H1 (cell line): ENCODE data around the gene P2RY14. TPM values are rescaled to one million over a fixed set of nuclear protein-coding genes. Genes with fewer than 3 reads are reported as not detected.

Experiments used
- EGR1 ChIP-seq: IDR thresholded peaks from 2 replicates; pipeline ENCODE4 v1.6.1; 2011; ENCODE audit warnings: low read depth, low read length, borderline replicate concordance
- NANOG ChIP-seq: IDR thresholded peaks from 2 replicates; pipeline ENCODE4 v1.6.1; 2011; ENCODE audit warnings: low read length, low read depth, mild to moderate bottlenecking, inconsistent platforms; ENCODE audit not compliant: insufficient read depth, poor library complexity, severe bottlenecking
- POLR2AphosphoS5 ChIP-seq: IDR thresholded peaks from 2 replicates; pipeline ENCODE4 v1.6.1; 2011; ENCODE audit warnings: low read depth, low read length
- SP1 ChIP-seq: IDR thresholded peaks from 2 replicates; pipeline ENCODE4 v1.6.1; 2011; ENCODE audit warnings: low read depth, low read length
- SP4 ChIP-seq: IDR thresholded peaks from 2 replicates; pipeline ENCODE4 v1.6.1; 2012; ENCODE audit warnings: low read length, inconsistent platforms
- YY1 ChIP-seq: IDR thresholded peaks from 2 replicates; pipeline ENCODE4 v1.6.1; 2011; ENCODE audit warnings: low read depth, mild to moderate bottlenecking, low read length
- polyA plus RNA-seq, 7 experiments: library from polyadenylated mRNA; depleted of rRNA in 3 of 7; stranded (reverse) in 5 of 7; unstranded in 2 of 7; fragments of >200 nt in 5 of 7; fragments of 200-250 nt in 2 of 7; gene quantifications; 1 replicate in 5 of 7; 2 replicates in 1 of 7; 4 replicates in 1 of 7; pipeline versions ENCODE4 v1.2.1 to v1.2.3, GENCODE V29; 2011 to 2013; ENCODE audit warnings: missing spikeins in 2 of 7, mixed read lengths in 2 of 7
- total RNA-seq: library from RNA; stranded (reverse); fragmentation: NEBNext Ultra II Directional; extraction: Animal tissue kit (Norgen Biotek cat#: 25700); gene quantifications from 2 replicates; pipeline ENCODE4 v1.2.1, GENCODE V29; 2021

Gene P2RY14
- total and polyA plus RNA-seq, 2 of the 8 experiments (the other 6 are each of a cell fraction or from before 2014, with no cell fraction given), result not detected

DNA sequence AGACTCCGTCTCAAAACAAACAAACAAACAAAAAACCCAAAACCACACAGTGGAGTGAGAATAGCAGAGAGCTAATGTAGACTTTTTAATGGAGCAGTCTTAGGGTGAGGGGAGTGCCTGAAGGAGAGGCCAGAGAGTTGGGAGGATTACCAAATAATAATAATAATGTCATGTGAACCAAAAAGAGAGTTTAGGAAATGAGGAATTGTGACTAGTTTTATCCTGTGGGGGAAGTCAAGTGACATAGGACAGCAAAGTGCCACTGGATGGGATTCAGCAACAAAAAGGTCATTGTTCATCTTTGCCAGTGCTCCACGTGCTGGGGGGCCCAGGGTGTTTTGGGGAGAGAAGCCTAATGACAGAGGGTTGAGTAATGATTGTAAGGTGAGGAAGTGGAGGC, 25.4 kb upstream of the P2RY14 start (continued):
- TF ChIP-seq POLR2AphosphoS5, result no peak
- no peak for TF ChIP-seq SP4
- no peak for TF ChIP-seq NANOG
- no peak for TF ChIP-seq SP1
- no peak for TF ChIP-seq YY1
- no peak for TF ChIP-seq EGR1
